Ovary (tissue), 9 donors: ENCODE data around the gene CALY. TPM values are rescaled to one million over a fixed set of nuclear protein-coding genes. Genes with fewer than 3 reads are reported as not detected.

ENCODE experiments used
- DNase-seq, 5 donors: peaks; one replicate each; pipeline ENCODE4 v3.0.0-alpha.2; 2019 to 2020
- H3K27ac ChIP-seq, 2 donors: fragments of 200-600 bp; one replicate each; pipeline versions ENCODE4 v1.5.1 to v1.8.0; 2019 to 2022
- H3K27me3 ChIP-seq: fragments of 200-600 bp; one replicate; pipeline ENCODE4 v1.8.0; 2022
- H3K36me3 ChIP-seq: fragments of 200-600 bp; sonication (generic); one replicate; pipeline ENCODE4 v1.5.1; 2019
- H3K4me1 ChIP-seq: one replicate; pipeline ENCODE4 v1.8.1; 2013; ENCODE audit warnings: mild to moderate bottlenecking, moderate library complexity; ENCODE audit not compliant: insufficient read depth
- H3K4me3 ChIP-seq: fragments of 200-600 bp; sonication (generic); one replicate; pipeline ENCODE4 v1.5.1; 2017
- H3K9me3 ChIP-seq, 2 donors: fragments of 200-600 bp in 1 of 2; sonication (generic) in 1 of 2; one replicate each; pipeline versions ENCODE4 v1.5.1 to v1.8.1; 2013 to 2019; ENCODE audit warnings: mild to moderate bottlenecking in 1 of 2, moderate library complexity in 1 of 2
- EP300 ChIP-seq: sonication (generic); formaldehyde crosslinking; IDR thresholded peaks from one replicate; pipeline ENCODE4 v1.6.1; 2017; ENCODE audit warnings: antibody characterized with exemption
- POLR2A ChIP-seq: fragments of 450-650 bp; IDR thresholded peaks from one replicate; pipeline ENCODE4 v1.6.1; 2017; ENCODE audit warnings: antibody characterized with exemption, mild to moderate bottlenecking, moderate library complexity
- WGBS, 3 donors: extraction: QIAGEN DNeasy Blood & Tissue Kit in 1 of 3; methylation state at CpG; one replicate each; pipeline versions ENCODE4 v1.1.5 to v1.1.7; 2013 to 2017; 5-methylcytosine and 5-hydroxymethylcytosine counted together
- intact Hi-C, 4 donors: fragments of 100-400 bp; cut with DNase I; formaldehyde crosslinking; loops; one replicate each; pipeline versions ENCODE4 v1.11.0 to v1.15.1; 2022 to 2023
- polyA plus RNA-seq, 2 donors: library from polyadenylated mRNA; stranded (reverse); fragments of 200-250 nt in 1 of 2; fragments of 350-450 nt in 1 of 2; fragmentation: Illumina TruSeq in 1 of 2; extraction: RNeasy Lipid Tissue Mini Kit (QIAGEN cat#74804) in 1 of 2; gene quantifications; one replicate each; pipeline ENCODE4 v1.2.3, GENCODE V29; 2013 to 2014
- total RNA-seq, 7 donors: library from RNA; depleted of rRNA in 2 of 7; stranded (reverse); fragments of >200 nt in 2 of 7; fragmentation: NEBNext Ultra II Directional in 3 of 7; extraction: Animal tissue kit (Norgen Biotek cat#: 25700) in 3 of 7; gene quantifications; one replicate each; pipeline versions ENCODE4 v1.1.0 to v1.2.4, GENCODE V29; 2016 to 2023
- TF ChIP-seq, protein P1 (sequence below), 3 donors: fragments of 450-650 bp in 2 of 3; fragments of 200-600 bp in 1 of 3; IDR thresholded peaks; one replicate each; pipeline versions ENCODE4 v1.5.1 to v1.8.0; 2016 to 2022; ENCODE audit warnings: antibody characterized with exemption in 3 of 3, mild to moderate bottlenecking in 1 of 3
- donor health status: DM: no; HTN: no; CAD: no; lungs with moderate emphysema.
- donor health status: DM: no; HTN: no; CAD: no.
- donor health status: Bipolar disorder and iron deficiency.
- donor health status: DM: yes; HTN: yes; CAD: no.
- donor health status: DM: no; HTN: no; CAD: no.
- donor health status: DM: yes; HTN: yes; CAD: no.

Gene CALY
- total and polyA plus RNA-seq, 9 donors, result 0.69 TPM; not detected in 8

GRCh38 chr10:133282846-133283390 is 53.8 kb downstream of the CALY start:
- H3K9me3 ChIP-seq, result no peaks in the 10 kb centered on the region
- no peaks in the 10 kb centered on the region for H3K4me1 ChIP-seq
- no peak for DNase-seq
- no peak for TF ChIP-seq POLR2A
- TF ChIP-seq, protein P1, sequence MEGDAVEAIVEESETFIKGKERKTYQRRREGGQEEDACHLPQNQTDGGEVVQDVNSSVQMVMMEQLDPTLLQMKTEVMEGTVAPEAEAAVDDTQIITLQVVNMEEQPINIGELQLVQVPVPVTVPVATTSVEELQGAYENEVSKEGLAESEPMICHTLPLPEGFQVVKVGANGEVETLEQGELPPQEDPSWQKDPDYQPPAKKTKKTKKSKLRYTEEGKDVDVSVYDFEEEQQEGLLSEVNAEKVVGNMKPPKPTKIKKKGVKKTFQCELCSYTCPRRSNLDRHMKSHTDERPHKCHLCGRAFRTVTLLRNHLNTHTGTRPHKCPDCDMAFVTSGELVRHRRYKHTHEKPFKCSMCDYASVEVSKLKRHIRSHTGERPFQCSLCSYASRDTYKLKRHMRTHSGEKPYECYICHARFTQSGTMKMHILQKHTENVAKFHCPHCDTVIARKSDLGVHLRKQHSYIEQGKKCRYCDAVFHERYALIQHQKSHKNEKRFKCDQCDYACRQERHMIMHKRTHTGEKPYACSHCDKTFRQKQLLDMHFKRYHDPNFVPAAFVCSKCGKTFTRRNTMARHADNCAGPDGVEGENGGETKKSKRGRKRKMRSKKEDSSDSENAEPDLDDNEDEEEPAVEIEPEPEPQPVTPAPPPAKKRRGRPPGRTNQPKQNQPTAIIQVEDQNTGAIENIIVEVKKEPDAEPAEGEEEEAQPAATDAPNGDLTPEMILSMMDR (IDR thresholded peaks at IDR 0.05), result no peak
- TF ChIP-seq EP300, result no peak
- intact Hi-C loops, result no loop called here
- H3K36me3 ChIP-seq, result no peaks in the 10 kb centered on the region
- H3K4me3 ChIP-seq, result no peak overlapping the region
- H3K27me3 ChIP-seq, result no peaks in the 10 kb centered on the region
- 85 to 87% (median 87%) methylated on average over 24 of the region's 24 CpGs for WGBS, 3 donors
- no peak overlapping the region for H3K27ac ChIP-seq

DNA sequence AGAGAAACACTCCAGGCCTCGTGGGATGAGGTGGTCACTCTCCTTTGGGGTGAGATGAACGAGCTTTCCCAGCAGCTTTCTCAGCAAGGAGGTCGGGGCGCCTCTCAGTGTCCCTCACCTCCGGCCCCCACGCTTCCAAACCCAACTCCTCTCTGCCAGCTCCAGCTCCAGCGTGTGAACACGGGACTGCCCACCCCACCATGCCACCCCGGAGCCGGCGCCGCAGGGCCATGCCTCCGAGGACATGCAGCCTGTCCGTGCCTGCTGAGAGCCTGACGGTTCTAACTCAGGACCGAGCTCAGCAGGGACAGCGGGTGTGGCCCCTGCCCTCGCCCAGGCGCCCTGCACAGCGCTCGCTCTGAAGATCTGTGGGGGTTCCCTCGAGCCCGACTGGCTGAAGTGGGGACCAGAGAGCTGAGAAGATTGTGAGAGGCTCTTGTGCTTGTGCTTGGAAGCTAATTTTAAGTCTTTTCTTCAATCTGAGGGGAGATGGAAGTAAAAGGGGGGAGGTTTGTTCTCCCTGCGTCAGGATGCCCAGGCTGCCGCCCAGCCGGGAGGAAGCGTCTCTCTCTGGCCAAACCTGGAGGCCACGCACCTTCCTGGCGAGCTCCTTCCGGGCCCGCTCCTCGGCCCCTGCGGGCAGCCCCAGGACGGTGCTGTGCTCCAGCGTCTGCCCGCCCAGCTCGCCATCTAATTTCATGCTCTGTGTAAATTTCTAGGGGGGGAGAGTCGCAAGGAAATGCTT is 54.9 kb downstream of the CALY start:
- H3K36me3 ChIP-seq, result no peaks in the 10 kb centered on the region
- no peak overlapping the region for H3K4me3 ChIP-seq
- DNase-seq, result no peak
- H3K27ac ChIP-seq, result no peak overlapping the region
- no peaks in the 10 kb centered on the region for H3K9me3 ChIP-seq
- no peaks in the 10 kb centered on the region for H3K4me1 ChIP-seq
- intact Hi-C loops, result no loop called here
- TF ChIP-seq EP300, result no peak
- 88 to 89% (median 89%) methylated on average over 38 of the region's 38 CpGs for WGBS, 3 donors
- no peaks in the 10 kb centered on the region for H3K27me3 ChIP-seq

DNA sequence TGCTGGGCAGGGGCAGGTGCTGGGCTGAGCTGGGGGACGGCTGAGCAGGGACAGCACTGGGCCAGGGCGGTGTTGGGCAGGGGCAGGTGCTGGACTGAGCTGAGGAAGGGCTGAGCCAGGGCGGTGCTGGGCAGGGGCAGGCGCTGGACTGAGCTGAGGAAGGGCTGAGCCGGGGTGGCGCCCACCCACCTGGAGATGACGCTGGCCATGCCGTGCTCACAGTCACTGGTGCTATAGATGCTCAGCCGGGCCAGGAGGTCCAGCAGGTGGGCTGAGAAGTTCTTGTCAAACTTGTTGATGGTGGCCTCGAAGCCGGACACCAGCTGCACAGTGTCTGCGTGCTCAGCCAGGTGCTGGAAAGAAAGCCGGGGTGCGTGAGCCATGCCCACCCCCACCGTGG is 55.6 kb downstream of the CALY start:
- 84 to 87% (median 87%) methylated on average over 13 to 15 of the region's 15 CpGs for WGBS, 3 donors
- Histone ChIP-seq H3K36me3 (no peaks in the 10 kb centered on the region), H3K27me3 (no peaks in the 10 kb centered on the region), H3K9me3 (no peaks in the 10 kb centered on the region), H3K4me1 (no peaks in the 10 kb centered on the region), H3K4me3 (no peak overlapping the region), H3K27ac (no peak overlapping the region)
- intact Hi-C loops, result no loop called here
- TF ChIP-seq EP300 (no peak), POLR2A (no peak)
- TF ChIP-seq, protein P1 (IDR thresholded peaks at IDR 0.05), result no peak
- DNase-seq, result no peak

GRCh38 chr10:133280391-133281059 is 56.2 kb downstream of the CALY start:
- Histone ChIP-seq H3K9me3 (no peaks in the 10 kb centered on the region), H3K27ac (no peak overlapping the region), H3K36me3 (no peaks in the 10 kb centered on the region), H3K4me3 (no peak overlapping the region), H3K27me3 (no peaks in the 10 kb centered on the region), H3K4me1 (no peaks in the 10 kb centered on the region)
- DNase-seq, result no peak
- TF ChIP-seq EP300 (no peak), POLR2A (no peak)
- TF ChIP-seq, protein P1 (IDR thresholded peaks at IDR 0.05), result no peak
- WGBS, 3 donors, result 90 to 95% (median 91%) methylated on average over 10 of the region's 10 CpGs
- intact Hi-C loops, result no loop called here
